Sigmoid colon (tissue), 4 donors: Measurements from ENCODE around the gene DCAF7.

ENCODE experiments used
- CTCF ChIP-seq, 4 experiments: fragments of 450-650 bp in 3 of 4; fragments of 200-600 bp in 1 of 4; IDR thresholded peaks; one replicate each; pipeline ENCODE4 v1.5.1; 2016 to 2019; ENCODE audit warnings: antibody characterized with exemption in 4 of 4, mild to moderate bottlenecking in 3 of 4, moderate library complexity in 2 of 4
- EP300 ChIP-seq, 4 donors: sonication (generic); formaldehyde crosslinking; IDR thresholded peaks; one replicate each; pipeline ENCODE4 v1.6.1; 2017; ENCODE audit warnings: antibody characterized with exemption in 4 of 4
- POLR2A ChIP-seq, 2 donors: fragments of 450-650 bp; IDR thresholded peaks; one replicate each; pipeline ENCODE4 v1.6.1; 2016; ENCODE audit warnings: antibody characterized with exemption in 2 of 2, mild to moderate bottlenecking in 2 of 2, moderate library complexity in 2 of 2
- POLR2AphosphoS5 ChIP-seq, 4 donors: sonication (generic); formaldehyde crosslinking; IDR thresholded peaks; one replicate each; pipeline ENCODE4 v1.6.1; 2017; ENCODE audit warnings: antibody characterized with exemption in 4 of 4

- TF ChIP-seq POLR2AphosphoS5 (IDR thresholded peaks at IDR 0.05) (no peak), CTCF (IDR thresholded peaks at IDR 0.05) (no peak), POLR2A (IDR thresholded peaks at IDR 0.05) (no peak), EP300 (IDR thresholded peaks at IDR 0.05) (no peak)
Observed at GRCh38 chr17:63611354-63611753, 61.1 kb downstream of the DCAF7 start.
